Measurements from ENCODE around the gene OR1I1.

DNA sequence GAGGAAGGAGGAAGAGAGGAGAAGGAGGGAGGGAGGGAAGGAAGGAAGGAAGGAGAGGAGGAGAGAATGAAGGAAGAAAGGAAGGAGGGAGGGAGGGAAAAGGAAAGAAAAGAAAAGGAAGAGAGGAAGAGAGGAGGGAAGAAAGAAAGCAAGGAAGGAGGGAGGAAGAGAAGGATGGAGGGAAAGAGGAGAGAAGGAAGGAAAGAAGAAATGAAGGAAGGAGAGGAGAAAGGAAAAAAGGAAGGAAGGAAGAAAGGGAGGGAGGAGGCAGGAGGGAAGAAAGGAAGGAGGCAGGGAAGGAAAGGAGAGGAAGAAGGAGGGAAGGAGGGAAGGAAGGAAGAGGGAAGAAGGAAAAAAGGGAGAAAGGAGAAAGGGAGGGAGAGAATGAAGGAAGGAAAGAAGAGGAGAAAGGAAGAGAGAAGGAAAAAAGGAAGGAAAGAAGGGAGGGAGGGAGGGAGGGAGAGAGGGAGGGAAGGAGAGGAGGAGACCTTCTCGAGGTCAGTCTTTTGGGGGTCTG, 46.2 kb upstream of the OR1I1 start:
- TF ChIP-seq, protein P1, sequence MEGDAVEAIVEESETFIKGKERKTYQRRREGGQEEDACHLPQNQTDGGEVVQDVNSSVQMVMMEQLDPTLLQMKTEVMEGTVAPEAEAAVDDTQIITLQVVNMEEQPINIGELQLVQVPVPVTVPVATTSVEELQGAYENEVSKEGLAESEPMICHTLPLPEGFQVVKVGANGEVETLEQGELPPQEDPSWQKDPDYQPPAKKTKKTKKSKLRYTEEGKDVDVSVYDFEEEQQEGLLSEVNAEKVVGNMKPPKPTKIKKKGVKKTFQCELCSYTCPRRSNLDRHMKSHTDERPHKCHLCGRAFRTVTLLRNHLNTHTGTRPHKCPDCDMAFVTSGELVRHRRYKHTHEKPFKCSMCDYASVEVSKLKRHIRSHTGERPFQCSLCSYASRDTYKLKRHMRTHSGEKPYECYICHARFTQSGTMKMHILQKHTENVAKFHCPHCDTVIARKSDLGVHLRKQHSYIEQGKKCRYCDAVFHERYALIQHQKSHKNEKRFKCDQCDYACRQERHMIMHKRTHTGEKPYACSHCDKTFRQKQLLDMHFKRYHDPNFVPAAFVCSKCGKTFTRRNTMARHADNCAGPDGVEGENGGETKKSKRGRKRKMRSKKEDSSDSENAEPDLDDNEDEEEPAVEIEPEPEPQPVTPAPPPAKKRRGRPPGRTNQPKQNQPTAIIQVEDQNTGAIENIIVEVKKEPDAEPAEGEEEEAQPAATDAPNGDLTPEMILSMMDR (IDR thresholded peaks at IDR 0.05; ENCODE audit: poor library complexity): no peak
- no peak for TF ChIP-seq EZH2 (IDR thresholded peaks at IDR 0.05; ENCODE audit: borderline replicate concordance)
- no peak for TF ChIP-seq EZH2phosphoT487 (IDR thresholded peaks at IDR 0.05; ENCODE audit: low read depth, severe bottlenecking, unreplicated experiment)

Measured in hepatocyte (in vitro differentiated cells).